NCI-H69 (cell line): ENCODE measurements around the gene CARD9.
A peak's percentile ranks its signal among the peaks of the same experiment; 100 is the strongest.

Source experiments
- DNase-seq: peaks from one replicate; lab custom pipeline; 2025; lab: John Stamatoyannopoulos, UW

Gene CARD9

GRCh38 chr9:136335296-136336155 is 37.9 kb downstream of the CARD9 start:
- DNase-seq, result no peak

- DNase-seq, result no peak
Measured at GRCh38 chr9:136334541-136334940, 38.9 kb downstream of the CARD9 start.

GRCh38 chr9:136333486-136333885 is 40.0 kb downstream of the CARD9 start:
- no peak for DNase-seq

- no peak for DNase-seq
Measured at GRCh38 chr9:136333045-136333444, 40.4 kb downstream of the CARD9 start.

GRCh38 chr9:136332482-136332983 is 40.9 kb downstream of the CARD9 start:
- DNase-seq, result no peak

- no peak for DNase-seq
Measured at GRCh38 chr9:136331556-136332481, 41.6 kb downstream of the CARD9 start.

- DNase-seq, result no peak
Measured at GRCh38 chr9:136331030-136331429, 42.4 kb downstream of the CARD9 start.

- DNase-seq, result no peak
Measured at GRCh38 chr9:136330406-136330990, 43.0 kb downstream of the CARD9 start.

GRCh38 chr9:136329636-136330405 is 43.6 kb downstream of the CARD9 start:
- DNase-seq, result no peak

GRCh38 chr9:136329211-136329627 is 44.2 kb downstream of the CARD9 start:
- DNase-seq, result no peak

GRCh38 chr9:136328622-136329041 is 44.8 kb downstream of the CARD9 start:
- no peak for DNase-seq

GRCh38 chr9:136328011-136328621 is 45.4 kb downstream of the CARD9 start:
- DNase-seq, result peak; percentile 86

- DNase-seq, result peak; percentile 84
Measured at GRCh38 chr9:136327304-136327974, 46.0 kb downstream of the CARD9 start, which contains the start of gene GPSM1. Gene GPSM1, plus strand, starts transcription at chr9:136327539. Its CDS starts 157 bp downstream, at chr9:136327696.

- no peak for DNase-seq
Measured at GRCh38 chr9:136326761-136327303, 46.6 kb downstream of the CARD9 start.

- peak; percentile 83 for DNase-seq
Measured at GRCh38 chr9:136326061-136326760, 47.3 kb downstream of the CARD9 start.

GRCh38 chr9:136325358-136325757 is 48.1 kb downstream of the CARD9 start:
- no peak for DNase-seq

GRCh38 chr9:136324501-136325300 is 48.8 kb downstream of the CARD9 start:
- peak; percentile 42 for DNase-seq

GRCh38 chr9:136323371-136323789 is 50.1 kb downstream of the CARD9 start:
- peak; percentile 80 for DNase-seq
